Measurements from ENCODE around the gene CEP152.

CEP152 gene

DNA sequence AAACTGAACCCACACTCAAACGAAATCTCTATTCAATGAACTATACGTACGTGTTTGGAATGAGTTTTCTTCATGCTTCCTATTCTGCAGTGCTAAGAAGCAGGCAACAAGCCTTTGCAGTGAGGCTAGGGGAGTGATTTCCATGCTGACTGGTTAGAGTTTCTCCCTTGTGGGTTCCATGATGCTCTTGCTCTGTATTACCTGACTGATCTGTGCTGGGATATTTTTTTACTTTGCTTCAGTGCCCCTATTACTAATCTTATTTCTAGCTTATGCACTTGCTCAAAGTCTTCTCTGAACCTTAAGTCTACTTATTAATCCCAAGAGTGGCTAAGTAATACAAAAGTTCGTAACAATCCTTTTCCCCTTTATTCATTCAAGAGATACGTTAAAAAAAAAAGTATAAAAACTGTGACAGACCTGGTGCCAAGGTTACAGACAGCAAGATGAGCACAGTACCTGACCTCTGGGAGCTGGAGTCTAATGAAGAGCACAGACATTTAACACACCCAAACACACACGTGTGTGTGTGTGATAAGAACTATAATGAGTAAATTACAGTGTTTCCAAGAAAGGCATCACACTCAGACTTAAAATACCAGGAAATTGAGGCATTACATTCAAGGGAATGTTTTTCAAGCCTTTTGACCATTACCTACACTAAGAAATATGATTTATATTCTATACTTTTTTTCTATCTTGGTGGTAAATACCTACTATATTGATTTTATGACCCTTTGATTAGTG is 114.9 kb downstream of the CEP152 start:
- DNase-seq, result no peak

DNA sequence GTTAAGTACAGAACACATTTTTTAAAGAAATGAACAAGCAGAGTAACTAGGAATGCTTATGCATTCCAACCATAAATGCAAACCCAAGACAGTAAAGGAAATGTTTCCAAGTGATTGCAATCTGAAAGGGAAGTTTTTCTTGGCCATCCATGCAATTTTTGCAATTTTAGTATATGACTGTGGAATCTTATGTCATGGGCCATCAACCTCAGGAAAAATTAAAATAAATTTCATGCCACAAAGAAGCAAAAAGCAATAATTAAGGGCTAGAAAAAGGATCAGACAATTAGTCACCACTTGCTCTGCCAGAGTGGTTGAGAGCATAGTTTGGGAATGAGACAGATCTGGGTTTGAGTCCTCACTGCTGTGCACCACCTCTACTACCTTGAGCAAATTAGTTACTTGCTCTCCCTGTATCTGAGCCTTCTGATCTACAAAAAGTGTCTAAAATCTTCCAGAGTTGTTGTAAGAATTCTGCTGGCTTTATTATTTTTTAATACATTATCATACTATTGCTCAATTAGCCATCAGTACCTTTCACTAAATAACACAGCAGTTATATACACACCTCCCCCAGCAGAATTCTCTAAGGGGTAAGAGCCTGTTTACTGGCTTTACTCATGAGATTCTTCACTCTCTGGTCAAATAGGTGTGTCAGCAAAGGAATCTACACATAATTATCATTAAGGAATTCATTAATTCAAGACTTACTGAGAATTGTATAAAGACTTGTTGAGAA is 115.6 kb downstream of the CEP152 start:
- no peak for DNase-seq

DNA sequence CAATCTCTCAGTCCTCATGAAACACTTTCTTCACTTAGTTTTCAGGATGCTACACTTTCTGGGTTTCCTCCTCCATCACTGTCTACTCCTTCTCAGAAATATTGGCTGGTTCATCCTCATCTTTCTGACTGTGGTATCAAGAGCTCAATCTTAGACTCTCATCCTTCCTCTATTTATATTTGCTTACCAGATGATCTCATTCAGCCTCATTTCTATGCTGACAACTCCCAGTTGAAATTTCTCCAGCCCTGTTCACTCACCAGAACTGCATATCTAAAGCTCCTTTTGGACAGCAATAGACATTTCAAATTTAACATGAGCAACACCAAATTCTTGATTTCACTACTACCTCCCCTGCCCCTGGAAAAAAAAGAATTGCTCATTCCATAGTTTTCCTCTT is 117.4 kb downstream of the CEP152 start:
- DNase-seq, result no peak

DNA sequence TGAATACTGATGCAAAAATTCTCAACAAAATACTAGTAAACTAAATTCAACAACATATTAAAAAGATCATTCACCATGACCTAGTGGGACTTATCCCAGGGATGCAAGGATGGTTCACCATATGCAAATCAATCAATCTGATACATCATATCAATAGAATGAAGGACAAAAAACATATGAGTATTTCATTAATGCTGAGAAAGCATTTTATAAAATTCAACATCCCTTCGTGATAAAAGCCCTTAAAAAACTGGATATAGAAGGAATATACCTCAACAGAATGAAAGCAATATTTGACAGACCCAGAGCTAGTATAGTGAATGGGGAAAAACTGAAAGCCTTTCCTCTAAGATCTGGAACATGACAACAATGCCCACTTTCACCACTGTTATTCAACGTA is 122.4 kb downstream of the CEP152 start:
- no peak for DNase-seq
